Colonic mucosa (tissue), 4 donors: ENCODE measurements around the gene MNAT1. TPM values are rescaled to one million over a fixed set of nuclear protein-coding genes. Genes with fewer than 3 reads are reported as not detected.
"Not testable (repeated sequence)": the region's sequence is repeated elsewhere in the genome, so short reads cannot be mapped to it uniquely, and the experiment has no call there.

ENCODE experiments used
- DNase-seq: peaks from one replicate; pipeline ENCODE4 v3.0.0-alpha.2; 2020
- H3K27ac ChIP-seq: fragments of 200-600 bp; one replicate; pipeline ENCODE4 v1.8.0; 2021
- H3K27me3 ChIP-seq: fragments of 200-600 bp; one replicate; pipeline ENCODE4 v1.8.0; 2021
- H3K36me3 ChIP-seq: fragments of 200-600 bp; one replicate; pipeline ENCODE4 v1.8.0; 2021
- H3K4me1 ChIP-seq: fragments of 200-600 bp; one replicate; pipeline ENCODE4 v1.8.0; 2021; ENCODE audit warnings: mild to moderate bottlenecking
- H3K4me3 ChIP-seq: fragments of 200-600 bp; one replicate; pipeline ENCODE4 v1.8.0; 2021
- H3K9ac ChIP-seq, 2 donors: one replicate each; pipeline ENCODE4 v1.7.0; 2013; ENCODE audit warnings: control low read depth in 2 of 2, low read depth in 2 of 2, low read length in 2 of 2
- H3K9me3 ChIP-seq: fragments of 200-600 bp; one replicate; pipeline ENCODE4 v1.8.0; 2021
- intact Hi-C: fragments of 100-400 bp; cut with DNase I; formaldehyde crosslinking; loops from one replicate; pipeline ENCODE4 v1.14.1; 2022
- total RNA-seq, 2 donors: library from RNA; stranded (reverse); fragmentation: NEBNext Ultra II Directional in 1 of 2; extraction: Animal tissue kit (Norgen Biotek cat#: 25700) in 1 of 2; gene quantifications; one replicate each; pipeline ENCODE4 v1.2.1, GENCODE V29; 2021
- TF ChIP-seq, protein P1 (sequence below): fragments of 200-600 bp; IDR thresholded peaks from one replicate; pipeline ENCODE4 v1.8.0; 2022; ENCODE audit warnings: antibody characterized with exemption, mild to moderate bottlenecking
- donor health status: healthy.
- donor health status: DM: no; HTN: no; CAD: no.
- donor health status: DM: no; HTN: no; CAD: no.

The MNAT1 gene
- total RNA-seq, 2 donors from 2014 or later, result 14.5 to 15.4 TPM

DNA sequence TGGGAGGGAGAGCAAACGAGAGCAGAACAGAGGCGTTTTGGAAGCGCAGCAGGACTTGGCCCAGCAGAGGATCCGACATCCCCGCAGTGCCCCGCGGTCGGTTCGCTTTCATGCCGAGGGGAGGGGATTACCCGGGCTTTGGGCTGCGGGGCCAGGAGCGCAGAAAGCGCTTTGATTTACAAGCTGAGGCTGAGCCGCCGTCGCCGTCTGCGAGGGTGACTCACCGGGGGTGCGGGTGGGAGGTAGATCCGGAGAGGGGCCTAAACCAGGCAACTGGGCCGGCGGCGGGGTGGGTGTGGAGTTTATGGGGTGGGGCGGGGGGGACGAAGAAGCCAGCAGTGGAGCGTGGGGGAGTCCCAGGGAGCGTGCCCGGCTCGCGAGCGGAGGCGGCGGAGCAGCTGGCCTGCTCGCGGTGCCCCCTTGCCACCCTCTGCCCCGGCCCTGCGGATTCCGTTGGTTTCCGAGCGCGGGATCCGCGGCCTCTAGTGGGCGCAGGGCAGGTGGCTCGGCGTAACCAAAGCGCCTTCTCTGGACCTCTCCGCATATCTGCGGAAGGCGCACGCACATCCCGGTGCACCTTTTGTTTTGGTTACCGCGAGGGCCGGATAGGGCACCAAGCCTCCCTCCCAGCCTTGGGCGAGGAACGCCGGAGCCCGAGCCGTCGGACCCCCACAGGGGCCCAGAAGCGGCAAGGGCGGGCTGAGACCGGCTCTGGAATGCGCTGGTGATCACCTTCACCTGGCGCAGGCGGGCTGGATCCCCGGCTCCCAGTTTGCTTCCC, 13.0 kb upstream of the MNAT1 start:
- Histone ChIP-seq H3K9ac (no peak overlapping the region), H3K4me1 (peaks cover 7% of the 10 kb centered on the region), H3K27ac (no peak overlapping the region), H3K9me3 (no peaks in the 10 kb centered on the region), H3K36me3 (no peaks in the 10 kb centered on the region), H3K27me3 (peaks cover 54% of the 10 kb centered on the region), H3K4me3 (peak overlapping the region; percentile 58)
- intact Hi-C loops, result loop anchor here (10.0 kb wide), 1 partner anchor 303 kb away; no protein-coding TSS in a partner anchor
- DNase-seq, result peak; percentile 24
- TF ChIP-seq, protein P1, sequence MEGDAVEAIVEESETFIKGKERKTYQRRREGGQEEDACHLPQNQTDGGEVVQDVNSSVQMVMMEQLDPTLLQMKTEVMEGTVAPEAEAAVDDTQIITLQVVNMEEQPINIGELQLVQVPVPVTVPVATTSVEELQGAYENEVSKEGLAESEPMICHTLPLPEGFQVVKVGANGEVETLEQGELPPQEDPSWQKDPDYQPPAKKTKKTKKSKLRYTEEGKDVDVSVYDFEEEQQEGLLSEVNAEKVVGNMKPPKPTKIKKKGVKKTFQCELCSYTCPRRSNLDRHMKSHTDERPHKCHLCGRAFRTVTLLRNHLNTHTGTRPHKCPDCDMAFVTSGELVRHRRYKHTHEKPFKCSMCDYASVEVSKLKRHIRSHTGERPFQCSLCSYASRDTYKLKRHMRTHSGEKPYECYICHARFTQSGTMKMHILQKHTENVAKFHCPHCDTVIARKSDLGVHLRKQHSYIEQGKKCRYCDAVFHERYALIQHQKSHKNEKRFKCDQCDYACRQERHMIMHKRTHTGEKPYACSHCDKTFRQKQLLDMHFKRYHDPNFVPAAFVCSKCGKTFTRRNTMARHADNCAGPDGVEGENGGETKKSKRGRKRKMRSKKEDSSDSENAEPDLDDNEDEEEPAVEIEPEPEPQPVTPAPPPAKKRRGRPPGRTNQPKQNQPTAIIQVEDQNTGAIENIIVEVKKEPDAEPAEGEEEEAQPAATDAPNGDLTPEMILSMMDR, result no peak

DNA sequence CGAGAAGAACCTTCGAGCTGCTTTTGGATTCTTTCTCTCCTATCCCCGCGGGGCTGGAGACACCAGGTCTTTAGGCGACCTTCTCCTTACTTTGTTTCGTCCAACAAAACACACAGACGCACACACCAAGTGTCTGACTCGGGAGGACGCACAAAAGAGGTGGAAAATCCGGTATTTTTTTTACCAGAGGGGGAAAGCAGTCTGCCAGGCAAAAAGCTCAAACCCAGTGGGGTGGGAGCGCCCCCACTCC, 12.5 kb upstream of the MNAT1 start:
- H3K27me3 ChIP-seq, result peaks cover 54% of the 10 kb centered on the region
- no peaks in the 10 kb centered on the region for H3K9me3 ChIP-seq
- DNase-seq, result no peak
- H3K9ac ChIP-seq, result no peak overlapping the region
- intact Hi-C loops, result loop anchor here (10.0 kb wide), 1 partner anchor 303 kb away; no protein-coding TSS in a partner anchor
- H3K27ac ChIP-seq, result no peak overlapping the region
- no peaks in the 10 kb centered on the region for H3K36me3 ChIP-seq
- H3K4me1 ChIP-seq, result peaks cover 7% of the 10 kb centered on the region
- H3K4me3 ChIP-seq, result peak overlapping the region; percentile 58
- TF ChIP-seq, protein P1, result no peak

DNA sequence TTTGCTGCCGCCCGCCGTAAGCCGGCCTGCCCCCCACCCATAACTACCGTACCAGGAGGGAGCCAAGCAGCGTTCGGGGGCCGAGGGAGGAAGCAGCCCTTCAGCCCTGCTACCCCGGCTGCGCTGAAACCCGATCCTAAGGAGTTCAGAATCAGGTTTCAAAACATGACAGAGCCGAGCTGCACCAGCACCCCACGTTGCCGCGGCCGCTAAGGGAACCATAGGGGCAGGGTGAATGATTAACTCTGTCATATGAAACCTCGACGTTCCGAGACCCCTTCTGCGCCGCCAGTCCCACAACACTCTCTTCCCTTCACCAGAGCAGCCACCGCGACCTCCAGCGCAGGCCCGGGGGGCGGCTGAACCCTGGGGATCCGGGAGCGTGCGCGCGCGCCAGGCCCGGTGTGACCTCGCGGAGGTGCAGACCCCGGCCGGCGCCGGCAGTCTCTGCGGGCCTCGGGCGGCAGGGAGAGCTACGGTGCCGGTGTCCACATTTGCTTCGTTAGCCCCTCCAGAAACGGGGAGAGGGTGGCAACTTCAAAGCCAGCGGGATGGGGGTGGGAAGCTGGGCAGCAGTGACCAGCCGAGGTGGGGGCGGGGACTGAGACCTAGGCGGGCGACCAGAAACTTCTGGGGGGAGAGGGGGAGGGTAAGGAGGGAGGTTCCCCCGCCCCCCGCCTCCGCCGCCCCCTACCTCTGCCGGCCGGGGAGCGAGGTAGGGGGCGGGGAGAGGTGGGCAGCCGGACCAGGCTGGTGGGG, 12.0 kb upstream of the MNAT1 start:
- Histone ChIP-seq H3K4me1 (peaks cover 7% of the 10 kb centered on the region), H3K4me3 (peak overlapping the region; percentile 58), H3K9me3 (no peaks in the 10 kb centered on the region), H3K27me3 (peaks cover 59% of the 10 kb centered on the region), H3K9ac (peak overlapping the region in 1 of 2 donors; percentile 33), H3K36me3 (no peaks in the 10 kb centered on the region), H3K27ac (no peak overlapping the region)
- TF ChIP-seq, protein P1, result no peak
- DNase-seq, result no peak
- intact Hi-C loops, result loop anchor here (10.0 kb wide), 1 partner anchor 302 kb away; no protein-coding TSS in a partner anchor

DNA sequence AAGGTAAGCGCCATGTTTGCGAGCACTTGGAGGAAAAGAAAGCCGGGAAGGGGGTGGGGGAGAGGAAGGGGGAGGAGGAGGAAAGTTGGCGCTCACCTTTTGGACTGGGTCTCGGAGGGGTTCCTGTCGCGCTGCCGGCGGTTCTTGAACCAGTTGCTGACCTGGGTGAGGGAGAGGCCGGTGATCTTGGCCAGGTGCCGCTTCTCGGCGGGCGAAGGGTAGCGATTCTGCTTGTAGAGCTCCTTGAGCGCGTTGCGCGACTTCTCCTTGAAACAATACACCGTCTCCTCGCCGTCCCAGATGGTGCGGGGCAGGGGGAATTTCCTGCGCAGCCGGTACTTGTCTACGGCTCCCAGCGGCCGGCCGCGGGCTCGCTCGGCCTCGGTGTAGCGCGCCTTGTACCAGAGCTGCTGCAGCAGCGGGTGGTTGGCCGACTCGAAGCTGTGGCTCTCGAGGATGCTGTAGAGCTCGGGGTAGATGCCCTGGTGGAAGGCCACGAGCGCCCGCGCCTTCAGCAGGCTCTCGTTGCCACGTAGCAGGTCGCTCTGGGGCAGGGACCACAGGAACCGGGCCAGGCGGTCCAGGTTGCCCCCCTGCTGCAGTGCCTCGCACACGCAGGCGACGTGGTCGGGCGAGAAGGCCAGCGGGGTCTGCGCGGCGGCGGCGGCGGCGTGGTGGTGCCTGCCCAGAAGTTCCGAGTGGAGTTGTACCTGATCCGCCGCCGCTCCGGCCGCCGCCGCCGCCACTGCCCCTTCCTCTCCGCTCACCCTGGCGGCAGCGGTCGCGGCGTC, 11.2 kb upstream of the MNAT1 start:
- intact Hi-C loops, result loop anchor here (10.0 kb wide), 1 partner anchor 301 kb away; no protein-coding TSS in a partner anchor
- DNase-seq, result peak; percentile 34
- Histone ChIP-seq H3K36me3 (no peaks in the 10 kb centered on the region), H3K9ac (peak overlapping the region in 1 of 2 donors; percentile 47), H3K4me3 (peak overlapping the region; percentile 58), H3K4me1 (peaks cover 7% of the 10 kb centered on the region), H3K9me3 (no peaks in the 10 kb centered on the region), H3K27ac (no peak overlapping the region), H3K27me3 (peaks cover 59% of the 10 kb centered on the region)
- TF ChIP-seq, protein P1, result no peak

DNA sequence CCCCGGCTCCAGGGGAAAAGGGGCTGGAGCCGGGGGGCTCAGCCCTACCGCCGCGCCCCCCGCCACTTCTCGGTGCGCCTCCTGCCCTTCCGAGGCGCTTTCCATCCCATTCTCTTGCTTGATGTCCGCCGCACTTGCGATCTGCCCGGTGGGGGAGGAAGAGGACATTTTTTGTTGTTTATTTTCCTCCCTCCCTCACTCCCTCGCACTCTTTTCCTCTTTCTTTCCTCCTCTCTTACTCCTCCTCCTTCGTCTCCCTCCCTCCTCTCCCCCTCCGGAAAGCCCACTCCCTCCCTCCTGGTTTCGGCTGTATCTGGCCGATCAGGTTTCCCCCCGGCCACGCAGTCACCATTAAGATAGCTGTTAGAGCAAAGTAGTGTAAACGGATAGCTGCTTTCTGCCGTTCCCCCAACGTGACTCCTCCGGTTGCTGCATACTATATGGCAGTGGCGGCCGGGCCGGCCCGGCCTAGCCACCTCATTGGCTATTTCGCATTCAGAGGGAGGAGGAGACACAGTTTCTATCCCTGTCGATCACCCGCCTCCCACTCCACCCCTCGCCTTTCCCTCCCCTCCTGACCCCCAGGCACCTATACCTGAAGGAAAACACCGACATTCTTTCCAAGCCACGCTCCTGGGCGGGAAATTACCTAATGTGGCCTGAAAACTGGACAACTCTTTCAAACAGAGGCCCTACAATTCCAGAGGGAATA, 10.5 kb upstream of the MNAT1 start, which contains the start of gene SIX4:
Gene SIX4 (minus strand): TSS at position 445 of the 712 bp plus-strand sequence. CDS start 277 bp downstream, at position 168.
- Histone ChIP-seq H3K9ac (peak within 1 kb of the TSS in 1 of 2 donors; percentile 47), H3K27ac (no peak within 1 kb of the TSS), H3K4me1 (peaks cover 7% of the 10 kb centered on the region), H3K36me3 (no peaks in the 10 kb centered on the region), H3K27me3 (peaks cover 62% of the 10 kb centered on the region), H3K4me3 (peak within 1 kb of the TSS; percentile 58), H3K9me3 (no peaks in the 10 kb centered on the region)
- TF ChIP-seq, protein P1, result no peak
- DNase-seq, result peak; percentile 56
- intact Hi-C loops, result loop anchor here (10.0 kb wide), 1 partner anchor 301 kb away; no protein-coding TSS in a partner anchor

DNA sequence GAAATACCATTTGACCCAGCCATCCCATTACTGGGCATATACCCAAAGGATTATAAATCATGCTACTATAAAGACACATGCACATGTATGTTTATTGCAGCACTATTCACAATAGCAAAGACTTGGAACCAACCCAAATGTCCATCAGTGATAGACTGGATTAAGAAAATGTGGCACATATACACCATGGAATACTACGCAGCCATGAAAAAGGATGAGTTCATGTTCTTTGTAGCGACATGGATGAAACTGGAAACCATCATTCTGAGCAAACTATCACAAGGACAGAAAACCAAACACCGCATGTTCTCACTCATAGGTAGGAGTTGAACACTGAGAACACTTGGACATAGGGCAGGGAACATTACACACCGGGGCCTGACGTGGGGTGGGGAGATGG, 3.3 kb upstream of the MNAT1 start:
- H3K4me1 ChIP-seq, intact Hi-C loops, H3K9ac ChIP-seq, H3K4me3 ChIP-seq, H3K27ac ChIP-seq, H3K27me3 ChIP-seq, H3K9me3 ChIP-seq, H3K36me3 ChIP-seq, DNase-seq: not testable (repeated sequence)
